ENCODE data around the gene UTP14A.

UTP14A gene

DNA sequence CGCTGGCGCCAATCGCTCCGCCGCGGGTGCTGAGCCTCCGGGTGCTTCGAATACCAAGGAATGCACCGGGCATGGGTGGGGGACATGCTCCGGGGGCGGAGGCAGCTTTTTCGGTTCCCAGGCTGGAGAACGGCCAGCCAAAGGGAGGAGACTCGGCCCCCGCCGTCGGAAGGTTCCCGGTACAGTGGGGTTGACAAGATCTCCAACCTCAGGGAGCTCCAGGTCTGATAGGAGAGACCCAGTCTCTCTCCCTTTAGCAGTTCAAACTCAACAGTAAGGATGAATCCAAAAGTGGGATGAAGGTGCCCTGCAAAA, 47.3 kb downstream of the UTP14A start:
- DNase-seq = no peak

DNA sequence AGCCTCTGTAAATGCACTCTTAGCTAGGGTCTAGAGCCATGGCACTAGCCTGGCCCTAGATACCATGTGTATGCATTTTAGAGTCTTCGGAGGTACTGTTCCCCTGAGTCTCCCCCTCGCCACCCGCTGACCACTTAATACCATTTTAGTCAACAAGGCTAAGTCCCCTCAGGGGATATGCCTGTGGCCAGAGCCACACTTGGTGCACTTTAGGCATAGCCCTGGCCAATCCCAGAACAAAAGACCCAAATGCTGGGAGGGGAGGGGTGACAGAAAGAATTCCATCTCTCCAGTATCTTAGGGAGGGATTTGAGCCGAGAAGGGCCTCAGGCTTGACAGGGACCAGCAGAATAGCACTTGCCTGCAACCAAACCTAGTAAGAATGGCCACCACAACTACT, 47.9 kb downstream of the UTP14A start:
- no peak for DNase-seq

DNA sequence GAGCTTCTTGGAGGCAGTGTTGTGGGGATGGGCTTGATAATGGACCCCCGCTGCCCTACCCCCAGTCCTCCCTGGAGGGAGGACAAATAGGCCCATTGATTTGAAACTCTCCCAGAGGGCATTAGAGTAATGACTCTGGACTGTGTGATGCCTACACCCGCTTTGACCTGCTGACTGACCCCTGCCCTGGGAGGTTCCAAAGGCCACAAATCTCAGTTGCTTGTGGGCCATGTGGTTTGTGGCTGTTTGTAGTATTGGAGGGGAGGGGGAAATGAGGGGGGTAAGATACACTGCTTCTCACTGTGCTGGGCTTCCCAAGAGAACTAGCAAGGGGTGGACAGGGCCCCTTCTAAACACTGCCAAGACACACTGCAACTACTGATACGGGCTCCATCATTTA, 48.8 kb downstream of the UTP14A start:
- no peak for DNase-seq

DNA sequence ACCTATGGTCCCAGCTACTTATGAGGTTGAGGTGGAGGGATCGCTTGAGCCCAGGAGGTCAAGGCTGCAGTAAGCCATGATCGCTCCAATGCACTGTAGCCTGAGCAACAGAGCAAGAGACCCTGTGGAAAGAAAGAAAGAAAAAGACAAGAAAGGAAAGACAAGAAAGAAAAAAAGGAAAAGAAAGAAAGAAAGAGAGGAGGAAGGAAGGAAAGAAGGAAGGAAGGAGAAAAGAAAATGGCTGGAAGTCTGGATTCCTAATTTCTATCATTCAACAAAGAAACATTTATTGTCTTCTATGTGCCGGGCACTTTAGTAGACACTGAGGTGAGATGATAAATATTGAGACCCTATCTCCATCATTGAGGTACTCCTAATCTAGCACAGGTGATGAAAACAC, 49.7 kb downstream of the UTP14A start:
- DNase-seq = no peak

DNA sequence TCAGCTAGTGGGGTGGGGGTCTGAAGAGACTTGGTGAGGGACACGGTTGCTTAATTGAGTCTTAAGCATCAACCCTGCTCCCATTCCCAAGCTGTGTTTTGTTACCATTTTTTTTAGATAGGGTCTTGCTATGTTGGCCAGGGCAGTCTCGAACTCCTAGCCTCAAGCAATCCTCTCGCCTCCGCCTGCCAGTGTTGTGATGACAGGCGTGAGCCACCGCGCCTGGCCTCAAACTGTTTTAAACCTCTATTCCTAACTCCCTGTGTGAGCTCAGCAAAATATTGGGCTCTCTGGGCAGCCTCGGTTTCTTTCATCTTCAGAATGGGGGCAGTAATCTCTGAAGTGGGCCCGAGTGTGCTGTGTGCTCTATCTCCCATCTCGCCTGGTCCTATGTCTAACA, 50.2 kb downstream of the UTP14A start:
- no peak for DNase-seq

DNA sequence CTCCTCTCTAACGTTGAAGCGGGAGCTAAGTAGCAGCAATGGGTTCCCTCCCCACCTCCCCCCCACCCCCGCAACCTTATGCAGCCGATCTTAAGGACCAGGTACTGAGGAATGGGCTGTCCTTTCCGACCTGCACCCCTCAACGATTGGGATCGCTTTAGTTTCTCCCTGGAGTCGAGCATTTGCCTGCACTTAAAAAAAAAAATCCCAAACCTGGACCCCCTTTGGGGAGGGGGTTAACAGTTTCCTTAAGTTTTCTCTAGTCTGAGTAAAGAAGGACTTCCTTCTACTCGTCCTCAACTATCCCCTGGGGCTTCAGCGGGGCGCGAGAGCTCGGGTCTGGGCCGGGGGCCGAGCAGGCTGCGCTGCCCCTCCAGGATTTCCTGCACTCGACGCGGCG, 50.8 kb downstream of the UTP14A start:
- DNase-seq = no peak

DNA sequence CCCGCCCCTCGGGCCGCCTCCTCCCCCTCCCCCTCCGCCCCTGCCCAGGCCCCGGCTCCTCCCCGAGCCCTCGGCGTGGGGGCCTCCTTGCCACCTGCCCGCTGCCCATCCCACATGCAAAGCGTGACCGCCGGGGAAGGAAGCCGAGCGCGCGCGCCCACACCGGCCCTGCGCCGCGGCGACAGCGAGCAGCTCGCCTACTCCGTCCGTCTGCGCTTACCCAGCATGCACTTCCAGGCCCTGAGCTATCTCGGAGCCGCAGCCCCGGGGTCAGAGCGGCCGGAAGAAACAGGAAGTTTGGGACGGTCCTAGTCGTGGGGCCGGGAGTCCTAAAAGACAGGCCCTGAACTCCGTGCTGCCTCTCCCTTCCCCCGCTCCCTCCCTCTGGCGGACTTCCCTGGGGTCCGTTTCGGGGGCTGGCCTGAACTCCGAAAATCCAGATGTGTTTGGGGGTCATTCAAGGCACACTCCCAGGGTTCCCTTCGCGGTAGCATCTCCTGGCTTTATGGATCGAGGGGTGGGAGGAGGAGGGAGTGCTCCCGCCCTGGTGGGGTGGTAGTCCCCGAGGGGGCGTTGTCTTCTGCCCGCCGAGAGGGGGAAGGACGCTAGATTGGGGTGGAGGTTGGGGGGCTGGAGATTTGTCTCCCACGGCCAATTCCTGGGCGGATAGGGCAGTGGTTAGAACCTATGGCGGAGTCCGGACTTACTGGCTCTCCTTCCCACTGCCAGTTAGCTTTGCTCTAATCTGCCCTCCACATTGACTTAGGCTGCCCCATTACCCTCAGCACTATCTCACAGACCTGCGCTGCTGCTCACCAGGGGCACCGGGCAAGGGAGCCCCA, 51.5 kb downstream of the UTP14A start:
- DNase-seq = peak; percentile 74

DNA sequence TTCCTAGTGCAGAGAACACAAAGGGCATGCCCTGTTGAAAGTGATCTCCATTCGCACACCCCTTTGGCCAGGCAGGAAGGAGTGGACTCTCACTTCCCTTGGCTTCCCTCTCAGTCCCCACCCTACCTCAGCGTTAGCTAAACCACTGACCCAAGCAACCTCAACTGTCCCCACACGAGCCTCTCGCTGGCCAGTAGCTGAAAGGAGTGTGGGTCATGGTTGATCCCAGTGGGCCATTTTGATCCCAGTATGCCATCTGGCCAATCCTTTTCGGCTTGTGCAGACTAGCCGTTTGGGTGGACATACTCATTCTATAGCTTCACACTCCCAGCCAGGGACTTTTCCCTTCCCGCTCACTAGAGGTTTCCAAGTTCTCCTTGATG, 52.1 kb downstream of the UTP14A start:
- DNase-seq = no peak

DNA sequence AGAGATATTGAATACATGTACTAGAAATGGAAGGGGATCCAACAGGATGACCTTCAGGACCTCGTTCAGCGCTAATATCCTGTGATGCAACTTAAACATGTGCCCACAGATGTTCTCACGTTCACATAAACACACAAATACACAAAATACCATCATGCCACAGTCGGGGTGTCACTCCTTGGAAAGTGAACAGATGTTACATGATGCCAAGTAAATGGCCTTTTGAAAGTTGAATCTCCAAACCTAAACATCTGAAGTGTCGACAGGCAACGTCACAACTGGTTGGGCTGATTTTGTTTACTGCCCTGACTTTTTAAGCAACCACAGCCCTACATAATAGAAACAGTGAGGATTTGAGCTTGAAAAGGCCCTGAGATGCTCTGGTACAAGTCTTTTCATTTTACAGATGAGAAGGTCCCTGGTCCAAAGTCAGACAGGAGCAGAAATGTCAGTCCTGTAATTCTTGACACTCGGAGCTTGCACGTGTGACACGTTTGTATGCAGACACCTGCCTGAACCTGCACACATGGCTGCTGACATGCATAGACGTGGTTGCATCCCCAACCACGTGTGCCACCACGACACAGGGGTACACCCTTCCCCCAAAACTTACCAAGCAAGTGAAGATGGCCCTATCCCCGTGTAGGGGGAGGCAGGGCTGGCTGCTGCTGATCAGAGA, 53.0 kb downstream of the UTP14A start:
- no peak for DNase-seq

DNA sequence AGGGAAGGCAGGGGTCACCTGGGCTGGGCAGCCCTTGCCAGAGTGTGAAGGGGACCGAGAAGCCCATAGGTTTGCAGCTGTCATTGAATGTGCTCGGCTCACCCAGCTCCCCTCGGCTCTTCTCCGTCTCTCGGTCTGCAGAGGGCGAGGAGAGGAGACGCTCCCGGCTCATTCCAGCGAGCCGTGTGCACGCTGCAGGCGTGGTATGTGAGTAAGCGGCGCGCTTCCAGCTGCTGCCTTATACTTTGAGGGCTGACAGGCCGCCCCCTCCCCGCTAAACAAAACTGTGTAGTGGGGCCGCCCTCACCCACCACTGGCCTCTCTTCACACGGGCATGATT, 53.5 kb downstream of the UTP14A start:
- no peak for DNase-seq

DNA sequence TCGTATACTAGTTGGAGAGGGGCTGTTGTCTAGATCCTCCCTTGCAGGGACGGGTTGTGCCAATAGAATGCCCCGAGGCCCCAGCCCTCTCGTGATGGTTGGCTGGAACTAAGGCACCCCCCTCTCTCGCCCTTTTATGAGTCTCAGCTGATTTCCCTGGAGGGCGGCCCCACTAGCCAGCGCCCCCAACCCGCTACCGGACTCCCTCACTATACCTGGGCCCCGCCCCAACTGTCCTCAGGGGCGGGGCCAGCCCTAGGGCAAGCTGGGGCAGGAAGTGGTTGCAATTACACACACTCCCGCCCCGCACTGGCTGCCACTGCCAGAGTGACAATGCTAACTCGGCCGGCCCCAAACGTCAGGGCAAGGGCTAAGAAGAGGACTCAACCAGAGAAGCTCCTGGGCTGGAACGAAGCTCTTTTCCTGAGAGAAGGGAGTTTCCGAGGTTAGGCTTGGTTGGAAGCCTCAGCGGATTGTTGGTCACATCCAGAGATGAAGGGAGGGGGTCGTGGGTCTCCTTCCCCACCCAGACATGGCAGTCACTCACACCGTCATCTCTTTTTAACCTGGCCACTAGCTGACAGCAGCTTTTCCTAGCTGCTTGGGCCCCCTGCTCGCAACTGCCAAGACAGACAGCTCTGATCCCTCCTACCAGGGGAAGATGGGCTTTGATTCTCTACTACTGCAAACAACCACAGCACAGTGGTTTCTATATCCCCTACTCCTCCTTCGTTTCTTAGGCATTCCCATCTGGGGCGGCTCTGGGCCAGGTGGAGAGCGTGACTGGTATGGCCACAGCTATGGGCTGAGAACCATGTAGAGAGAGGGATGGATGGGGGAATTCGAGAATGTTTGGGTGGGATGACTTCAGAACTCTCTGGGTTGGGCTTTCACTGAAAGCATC, 55.5 kb downstream of the UTP14A start:
- DNase-seq = peak; percentile 80

DNA sequence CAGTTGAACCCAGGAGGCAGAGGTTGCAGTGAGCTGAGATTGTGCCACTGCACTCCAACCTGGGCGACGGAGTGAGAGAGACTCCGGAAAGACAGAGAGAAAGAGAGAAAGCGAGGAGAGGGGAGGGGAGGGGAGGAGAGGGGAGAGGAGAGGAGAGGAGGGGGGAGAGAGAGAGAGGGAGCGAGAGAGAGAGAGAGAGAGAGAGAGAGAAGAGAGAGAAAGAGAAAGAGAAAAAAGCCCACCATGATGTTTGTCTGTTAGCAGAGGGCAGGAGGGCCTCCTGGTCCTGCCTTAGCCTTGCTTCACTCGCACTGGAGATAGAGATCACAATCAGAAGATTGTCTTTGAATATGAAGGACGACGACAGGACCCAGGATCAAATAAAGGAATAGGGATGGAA, 57.8 kb downstream of the UTP14A start:
- DNase-seq = no peak

DNA sequence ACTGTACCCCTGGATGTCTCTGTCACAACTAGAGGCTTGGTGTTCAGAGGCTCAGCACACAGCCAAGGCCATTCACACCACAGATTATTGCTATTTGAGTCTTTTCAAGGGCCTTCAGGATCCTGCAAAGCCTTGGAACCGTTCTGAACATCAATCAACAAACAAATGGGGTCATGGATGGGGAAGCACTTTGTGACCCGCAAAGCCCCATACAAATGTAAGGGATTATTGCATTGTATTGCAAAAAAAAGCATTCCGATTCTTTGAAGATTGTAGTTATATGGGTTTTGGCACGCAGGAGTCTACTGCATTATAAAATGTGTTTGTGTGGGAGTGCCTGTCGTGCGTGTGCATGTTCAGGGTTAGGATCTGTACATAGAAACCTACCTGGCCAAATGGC, 59.2 kb downstream of the UTP14A start:
- DNase-seq = no peak

DNA sequence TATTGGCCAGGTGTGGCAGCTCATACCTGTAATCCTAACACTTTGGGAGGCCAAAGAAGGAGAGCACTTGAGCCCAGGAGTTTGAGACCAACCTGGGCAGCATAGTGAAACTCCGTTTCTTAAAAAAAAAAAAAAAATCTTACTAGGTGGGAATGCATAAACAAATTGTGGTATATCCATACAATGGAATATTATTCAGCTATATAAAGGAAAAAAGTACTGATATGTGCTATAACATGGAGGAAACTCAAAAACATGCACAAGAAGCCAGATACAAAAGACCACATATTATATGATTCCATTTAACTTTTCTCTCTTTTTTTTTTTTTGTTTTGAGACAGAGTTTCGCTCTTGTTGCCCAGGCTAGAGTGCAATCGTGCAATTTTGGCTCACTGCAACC, 63.0 kb downstream of the UTP14A start:
- DNase-seq = no peak

DNA sequence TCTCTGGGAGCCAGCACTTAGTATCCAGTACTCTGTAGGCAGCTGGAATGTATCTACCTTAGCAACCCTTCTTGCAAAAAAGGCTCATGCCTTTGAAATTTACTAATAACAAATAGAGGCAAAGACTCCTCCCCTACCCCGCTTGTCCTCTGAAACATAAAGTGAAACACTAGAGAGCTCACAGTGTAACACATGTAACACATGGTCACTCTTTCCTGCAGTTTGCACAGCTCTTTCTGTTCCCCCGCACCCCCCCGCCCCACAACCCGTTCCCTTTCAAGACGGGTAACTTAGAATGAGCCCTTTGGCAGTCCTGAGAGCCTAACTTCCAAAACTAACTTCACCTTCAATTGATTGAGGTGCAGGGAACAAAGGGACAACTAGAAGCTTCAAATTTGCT, 70.5 kb downstream of the UTP14A start:
- DNase-seq = no peak

Measured in activated CD8-positive, alpha-beta memory T cell treated with anti-CD3 and anti-CD28 coated beads, Interleukin-2, amount 50 U/mL, for 48 hours (primary cell).